Stimulated activated CD4-positive, alpha-beta T cell treated with anti-CD3 and anti-CD28 coated beads, TNF-alpha, amount 100 ng/mL, for 24 hours (primary cell): ENCODE data around the gene PPP4C.

Source experiments
- DNase-seq, 3 experiments: peaks; one replicate each; pipeline ENCODE4 v3.0.0-alpha.2; 2020; ENCODE audit warnings: low read depth in 3 of 3

PPP4C gene

GRCh38 chr16:30054959-30055553 lies 20.7 kb upstream of the PPP4C start:
- DNase-seq: peak in 1 of 3 experiments; percentile 56

GRCh38 chr16:30060346-30060745 lies 15.4 kb upstream of the PPP4C start:
- no peak for DNase-seq

- no peak for DNase-seq
Observed at GRCh38 chr16:30060836-30061554, 14.8 kb upstream of the PPP4C start.

- DNase-seq: no peak
Observed at GRCh38 chr16:30063278-30063892, 12.4 kb upstream of the PPP4C start.

- DNase-seq: peak in 2 of 3 experiments; percentile 54 to 78
Observed at GRCh38 chr16:30063893-30064728, 11.7 kb upstream of the PPP4C start.

GRCh38 chr16:30064729-30065101 lies 11.1 kb upstream of the PPP4C start:
- no peak for DNase-seq

GRCh38 chr16:30065102-30065942 lies 10.5 kb upstream of the PPP4C start, which contains the start of gene ALDOA:
ALDOA (plus strand) TSS chr16:30065760; CDS start chr16:30066898, 1,138 bp downstream.
- DNase-seq: peak; percentile 91 to 98 (median 94)

GRCh38 chr16:30065943-30066760 lies 9.6 kb upstream of the PPP4C start:
- no peak for DNase-seq

- DNase-seq: no peak
Observed at GRCh38 chr16:30066761-30067583, 8.8 kb upstream of the PPP4C start.

GRCh38 chr16:30067584-30067916 lies 8.2 kb upstream of the PPP4C start:
- DNase-seq: no peak

- no peak for DNase-seq
Observed at GRCh38 chr16:30068333-30068732, 7.5 kb upstream of the PPP4C start.

GRCh38 chr16:30068750-30069610 lies 6.8 kb upstream of the PPP4C start:
- no peak for DNase-seq

- no peak for DNase-seq
Observed at GRCh38 chr16:30069611-30070462, 6.0 kb upstream of the PPP4C start.

GRCh38 chr16:30070490-30070889 lies 5.3 kb upstream of the PPP4C start:
- no peak for DNase-seq

GRCh38 chr16:30076276-30076791 lies 540 bp downstream of the PPP4C start:
- no peak for DNase-seq

- DNase-seq: no peak
Observed at GRCh38 chr16:30077656-30078055, 1.9 kb downstream of the PPP4C start.

- no peak for DNase-seq
Observed at GRCh38 chr16:30078744-30079143, 3.0 kb downstream of the PPP4C start.
